ENCODE results near the gene HSDL1. TPM values are rescaled to one million over a fixed set of nuclear protein-coding genes. Genes with fewer than 3 reads are reported as not detected.
A peak's percentile ranks its signal among the peaks of the same experiment; 100 is the strongest.

HSDL1 gene
- total RNA-seq, 1 experiment from 2014 or later, result 35.8 TPM

GRCh38 chr16:84117494-84117843 lies 27.5 kb downstream of the HSDL1 start:
- no peak for ATAC-seq
- POLR2A ChIA-PET, result interaction anchor here (1.0 to 1.3 kb wide), 5 partner anchors 15 to 389 kb away, joined by 3 to 7 read pairs (median 4); partner anchors contain the start of gene TAF1C
- RAD21 ChIA-PET (ENCODE audit: low non-redundant PET in 1 of 2, low total read pairs in 2 of 2, uncharacterized antibody in 2 of 2, unreplicated experiment in 2 of 2), result interaction anchor here in 1 of 2 experiments (1.2 kb wide), 1 partner anchor 69 kb away, joined by 5 read pairs; the partner anchor contains the start of gene TAF1C
- Histone ChIP-seq H2AFZ (ENCODE audit: low read depth, low read length, poor library complexity, severe bottlenecking) (peak overlapping the region; percentile 74), H3K4me1 (ENCODE audit: control insufficient read depth in 1 of 2, insufficient read depth in 2 of 2, low read length in 2 of 2) (peaks cover 11 to 22% of the 10 kb centered on the region in 2 experiments), H3K9ac (ENCODE audit: low read length) (peak overlapping the region; percentile 95), H3K79me2 (ENCODE audit: insufficient read depth, low read length) (peaks cover 39% of the 10 kb centered on the region), H3K9me2 (ENCODE audit: insufficient read depth) (no peaks in the 10 kb centered on the region; the same call in 1 of the 2 replicates), H3K4me2 (ENCODE audit: low read length) (peak overlapping the region; percentile 96), H4K20me1 (ENCODE audit: insufficient read depth) (no peaks in the 10 kb centered on the region), H3K36me3 (ENCODE audit: control insufficient read depth in 1 of 2, insufficient read depth in 2 of 2, low read length in 2 of 2) (no peaks in the 10 kb centered on the region), H3K27ac (ENCODE audit: low read depth, low read length) (peak overlapping the region; percentile 84), H3K9me3 (ENCODE audit: control insufficient read depth in 1 of 2, insufficient read depth in 1 of 2, low read depth in 1 of 2, low read length in 2 of 2) (no peaks in the 10 kb centered on the region), H3K4me3 (replicated peaks in 1 of 2; ENCODE audit: low read depth in 1 of 2, low read length in 2 of 2) (peak overlapping the region; percentile 60 to 81), H3K27me3 (ENCODE audit: insufficient read depth, low read length) (no peaks in the 10 kb centered on the region)
- intact Hi-C loops (cut with micrococcal nuclease), result loop anchor here (2.0 kb wide), 1 partner anchor 27 kb away; the partner anchor contains the start of genes DNAAF1 and HSDL1
- DNase-seq (ENCODE audit: low read depth, low spot score), result no peak
- CTCF ChIA-PET, result interaction anchor here (1.2 to 2.3 kb wide), 6 partner anchors 17 to 389 kb away, joined by 3 to 13 read pairs (median 4); partner anchors contain the start of gene TAF1C
- TF ChIP-seq FOSL1 (IDR thresholded peaks at IDR 0.05; ENCODE audit: low read depth), result no peak
- no peak for TF ChIP-seq MAX (IDR thresholded peaks at IDR 0.05)
- TF ChIP-seq JUND (IDR thresholded peaks at IDR 0.05), result no peak
- TF ChIP-seq ELF1 (IDR thresholded peaks at IDR 0.05; ENCODE audit: borderline replicate concordance, low read depth), result no peak
- no peak for TF ChIP-seq CEBPB (IDR thresholded peaks at IDR 0.05; ENCODE audit: low read depth)
- BruUV-seq (replicated peaks), result no TSS peak

- intact Hi-C loops (cut with micrococcal nuclease), result loop anchor here (2.0 kb wide), 1 partner anchor 28 kb away; the partner anchor contains the start of genes DNAAF1 and HSDL1
- Histone ChIP-seq H3K9me2 (ENCODE audit: insufficient read depth) (no peaks in the 10 kb centered on the region; the same call in 1 of the 2 replicates), H3K4me1 (ENCODE audit: control insufficient read depth in 1 of 2, insufficient read depth in 2 of 2, low read length in 2 of 2) (peaks cover 11 to 22% of the 10 kb centered on the region in 2 experiments), H3K4me2 (ENCODE audit: low read length) (peak within 1 kb of the TSS; percentile 96), H4K20me1 (ENCODE audit: insufficient read depth) (no peaks in the 10 kb centered on the region), H3K4me3 (replicated peaks in 1 of 2; ENCODE audit: low read depth in 1 of 2, low read length in 2 of 2) (peak within 1 kb of the TSS; percentile 60 to 81), H2AFZ (ENCODE audit: low read depth, low read length, poor library complexity, severe bottlenecking) (peak within 1 kb of the TSS; percentile 74), H3K9ac (ENCODE audit: low read length) (peak within 1 kb of the TSS; percentile 95), H3K36me3 (ENCODE audit: control insufficient read depth in 1 of 2, insufficient read depth in 2 of 2, low read length in 2 of 2) (no peaks in the 10 kb centered on the region), H3K9me3 (ENCODE audit: control insufficient read depth in 1 of 2, insufficient read depth in 1 of 2, low read depth in 1 of 2, low read length in 2 of 2) (no peaks in the 10 kb centered on the region), H3K27me3 (ENCODE audit: insufficient read depth, low read length) (no peaks in the 10 kb centered on the region), H3K27ac (ENCODE audit: low read depth, low read length) (peak within 1 kb of the TSS; percentile 84), H3K79me2 (ENCODE audit: insufficient read depth, low read length) (peaks cover 45% of the 10 kb centered on the region)
- DNase-seq (ENCODE audit: low read depth, low spot score), result peak; percentile 98
- ChIA-PET CTCF (interaction anchor here (0.7 to 2.3 kb wide), 9 partner anchors 10 to 389 kb away, joined by 3 to 13 read pairs (median 4); partner anchors contain the start of gene TAF1C), RAD21 (ENCODE audit: low non-redundant PET in 1 of 2, low total read pairs in 2 of 2, uncharacterized antibody in 2 of 2, unreplicated experiment in 2 of 2) (interaction anchor here (0.5 to 1.2 kb wide), 4 partner anchors 31 to 502 kb away, joined by 3 to 8 read pairs (median 4); partner anchors contain the start of gene TAF1C (in 2 of the 2)), POLR2A (interaction anchor here (0.6 to 1.3 kb wide), 9 partner anchors 11 to 389 kb away, joined by 3 to 7 read pairs (median 4); partner anchors contain the start of genes ATP2C2 and TAF1C)
- TSS peak; percentile 86 for BruUV-seq (replicated peaks)
- ATAC-seq, result peak; percentile 94
- TF ChIP-seq ZNF274 (IDR thresholded peaks at IDR 0.05; ENCODE audit: low read depth, low read length) (no peak), CEBPB (IDR thresholded peaks at IDR 0.05; ENCODE audit: low read depth) (no peak), SRF (IDR thresholded peaks at IDR 0.05; ENCODE audit: low read depth) (no peak; the same call in 1 of the 2 replicates), ELF1 (IDR thresholded peaks at IDR 0.05; ENCODE audit: borderline replicate concordance, low read depth) (no peak), EZH2 (IDR thresholded peaks at IDR 0.05) (no peak), SP1 (IDR thresholded peaks at IDR 0.05; ENCODE audit: low read depth) (peak; percentile 63; the same call in 1 of the 2 replicates), FOSL1 (IDR thresholded peaks at IDR 0.05; ENCODE audit: low read depth) (no peak), ZBTB33 (IDR thresholded peaks at IDR 0.05; ENCODE audit: extremely low read depth, insufficient replicate concordance, low read length) (peak; percentile 99), MAX (IDR thresholded peaks at IDR 0.05) (peak; percentile 95), POLR2A (IDR thresholded peaks at IDR 0.05; ENCODE audit: borderline replicate concordance, extremely low read depth, insufficient read depth, insufficient read length) (peak; percentile 73), SIN3A (IDR thresholded peaks at IDR 0.05; ENCODE audit: low read depth) (peak; percentile 94), EZH2phosphoT487 (IDR thresholded peaks at IDR 0.05; ENCODE audit: borderline replicate concordance) (no peak), YY1 (IDR thresholded peaks at IDR 0.05; ENCODE audit: extremely low read depth, insufficient replicate concordance, low read depth, low read length) (peak; percentile 58), ZFX (IDR thresholded peaks at IDR 0.05) (peak; percentile 80), CBX3 (IDR thresholded peaks at IDR 0.05; ENCODE audit: low read depth) (peak; percentile 75; the same call in 1 of the 2 replicates)
These were observed 28.1 kb downstream of the HSDL1 start, which contains the start of gene MBTPS1 for GRCh38 chr16:84116720-84117493. Gene MBTPS1 (minus strand): TSS chr16:84116942. CDS start chr16:84101783, 15,159 bp downstream.

Data from HCT116 (cell line).